IPS-18a (cell line): Measurements from ENCODE around the gene CARD11.

Experiments used
- H3K27ac ChIP-seq: one replicate; pipeline ENCODE4 v1.5.1; 2013; ENCODE audit warnings: low read length
- H3K27me3 ChIP-seq: one replicate; pipeline ENCODE4 v1.6.1; 2013; ENCODE audit warnings: mild to moderate bottlenecking, low read length; ENCODE audit not compliant: control insufficient read depth, insufficient read depth
- H3K36me3 ChIP-seq: one replicate; pipeline ENCODE4 v1.6.1; 2013; ENCODE audit warnings: low read depth, low read length; ENCODE audit not compliant: control insufficient read depth
- H3K4me1 ChIP-seq: one replicate; pipeline ENCODE4 v1.6.1; 2013; ENCODE audit warnings: low read depth, low read length; ENCODE audit not compliant: control insufficient read depth
- H3K4me3 ChIP-seq: one replicate; pipeline ENCODE4 v1.5.1; 2013; ENCODE audit warnings: low read length
- H3K9ac ChIP-seq: one replicate; pipeline ENCODE4 v1.6.1; 2013; ENCODE audit warnings: mild to moderate bottlenecking, low read length, moderate library complexity
- H3K9me3 ChIP-seq: one replicate; pipeline ENCODE4 v1.6.1; 2013; ENCODE audit warnings: low read depth, low read length; ENCODE audit not compliant: control insufficient read depth

Gene CARD11

DNA sequence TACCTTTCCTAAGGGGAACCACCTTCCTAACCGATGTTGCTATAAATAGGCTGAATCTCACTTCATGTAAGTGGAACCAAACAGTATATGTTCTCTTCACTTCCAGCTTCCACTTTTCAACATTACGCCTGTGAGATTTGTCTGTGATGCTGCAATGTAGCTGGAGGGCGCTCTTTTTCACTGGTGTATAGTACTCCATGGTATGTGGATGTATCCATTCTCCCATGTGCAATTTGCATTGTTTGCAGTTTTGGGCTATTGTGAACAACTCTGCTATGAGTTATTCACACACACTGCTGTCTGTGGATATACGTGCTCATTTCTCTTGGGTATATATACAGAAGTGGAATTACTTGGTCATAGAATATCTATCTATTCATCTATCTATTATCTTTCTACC, 123.6 kb downstream of the CARD11 start:
- Histone ChIP-seq H3K27ac (no peak overlapping the region), H3K4me3 (no peak overlapping the region), H3K9me3 (no peaks in the 10 kb centered on the region), H3K36me3 (no peaks in the 10 kb centered on the region), H3K27me3 (no peaks in the 10 kb centered on the region), H3K9ac (no peak overlapping the region), H3K4me1 (no peaks in the 10 kb centered on the region)

DNA sequence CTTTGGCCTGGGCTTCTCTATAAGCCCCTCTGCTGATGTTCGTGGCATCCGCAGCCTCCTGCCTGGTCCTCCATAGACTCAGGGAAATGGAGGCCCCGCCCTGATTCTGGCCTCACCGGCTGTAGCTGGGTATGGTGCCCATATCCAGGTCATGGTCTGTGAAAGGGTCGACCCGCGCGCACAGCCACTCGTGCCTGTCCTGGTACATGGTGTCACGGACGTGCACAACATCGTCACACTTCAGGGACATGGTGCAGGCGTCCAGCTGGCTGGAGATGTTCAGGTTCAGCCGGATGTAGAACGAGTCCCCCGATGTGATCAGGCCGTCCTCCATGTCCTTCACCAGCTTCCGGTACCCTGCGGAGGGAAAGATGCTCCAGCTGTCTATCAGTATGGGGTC, 124.4 kb downstream of the CARD11 start:
- Histone ChIP-seq H3K36me3 (no peaks in the 10 kb centered on the region), H3K9ac (no peak overlapping the region), H3K9me3 (no peaks in the 10 kb centered on the region), H3K4me1 (no peaks in the 10 kb centered on the region), H3K27me3 (no peaks in the 10 kb centered on the region), H3K27ac (no peak overlapping the region), H3K4me3 (no peak overlapping the region)

DNA sequence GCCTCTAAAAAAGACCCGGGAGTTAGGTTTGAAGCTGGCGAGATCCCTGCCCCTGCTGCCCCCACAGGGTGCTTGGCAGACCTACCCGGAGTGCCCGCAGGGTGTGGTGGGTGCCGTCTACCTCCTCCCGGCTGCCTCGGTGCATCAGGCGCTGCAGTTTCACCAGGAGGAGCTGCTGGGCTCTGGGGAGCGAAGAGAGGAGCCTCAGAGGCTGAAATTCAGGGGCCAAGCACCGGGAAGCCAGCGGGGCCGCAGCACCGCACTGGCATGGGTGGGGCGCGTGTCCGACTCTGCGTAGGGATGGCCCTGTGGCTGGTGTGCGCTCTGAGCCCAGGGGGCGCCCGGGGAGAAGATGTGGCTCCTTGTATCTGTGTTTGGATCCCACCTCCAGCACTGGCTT, 125.3 kb downstream of the CARD11 start:
- H3K9ac ChIP-seq, result no peak overlapping the region
- H3K36me3 ChIP-seq, result no peaks in the 10 kb centered on the region
- H3K4me1 ChIP-seq, result no peaks in the 10 kb centered on the region
- H3K27ac ChIP-seq, result no peak overlapping the region
- no peak overlapping the region for H3K4me3 ChIP-seq
- no peaks in the 10 kb centered on the region for H3K9me3 ChIP-seq
- H3K27me3 ChIP-seq, result no peaks in the 10 kb centered on the region

DNA sequence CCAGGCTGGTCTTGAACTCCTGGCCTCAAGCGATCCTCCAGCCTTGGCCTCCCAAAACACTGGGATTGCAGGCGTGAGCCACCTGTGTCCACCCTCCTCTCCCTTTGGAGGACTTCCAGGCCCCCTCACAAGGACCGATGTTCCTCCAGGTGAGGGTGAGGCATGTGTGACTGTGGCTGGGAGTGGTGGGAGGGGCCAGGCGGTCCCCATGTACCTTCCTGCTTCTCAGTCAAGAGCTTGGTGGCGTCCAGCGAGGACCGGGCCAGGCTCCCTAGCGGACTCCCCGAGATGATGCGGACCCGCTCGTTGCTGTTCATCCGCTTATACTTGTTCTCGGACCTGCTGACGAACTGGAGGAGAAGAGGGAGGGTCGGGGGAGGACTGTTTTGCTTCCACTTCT, 128.6 kb downstream of the CARD11 start:
- Histone ChIP-seq H3K4me3 (no peak overlapping the region), H3K9ac (no peak overlapping the region), H3K9me3 (no peaks in the 10 kb centered on the region), H3K27me3 (no peaks in the 10 kb centered on the region), H3K4me1 (no peaks in the 10 kb centered on the region), H3K36me3 (no peaks in the 10 kb centered on the region), H3K27ac (no peak overlapping the region)

DNA sequence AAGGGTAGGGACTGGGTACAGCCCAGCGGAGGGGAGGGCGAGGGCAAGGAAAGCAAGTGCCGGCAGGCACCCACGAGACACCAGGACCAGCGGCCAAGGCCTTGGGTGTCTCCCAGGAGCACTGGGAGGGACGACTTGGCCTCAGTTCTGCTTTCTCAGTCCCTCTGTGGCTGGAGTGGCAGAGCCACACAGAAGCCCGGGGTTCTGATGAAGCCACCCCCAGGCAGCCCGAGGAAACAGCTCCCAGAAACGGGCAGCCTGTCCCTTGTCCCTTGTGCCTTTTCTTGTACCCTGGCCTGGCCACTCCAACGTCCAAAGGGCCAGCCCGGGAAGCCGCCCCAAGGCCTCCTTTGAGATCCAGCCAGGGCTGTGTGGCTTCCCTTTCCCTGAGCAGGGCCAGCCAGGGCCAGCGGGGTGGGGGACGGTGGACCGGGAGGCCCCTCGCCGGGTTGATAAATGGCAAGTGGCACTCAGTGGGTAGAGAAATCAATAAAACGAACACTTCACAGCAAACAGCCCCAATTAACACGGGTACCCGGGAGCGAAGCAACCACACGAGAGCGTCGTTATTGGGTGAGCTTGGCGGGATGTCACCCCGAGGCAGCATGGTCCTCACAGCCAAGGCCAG, 129.8 kb downstream of the CARD11 start:
- Histone ChIP-seq H3K9ac (no peak overlapping the region), H3K27me3 (no peaks in the 10 kb centered on the region), H3K4me3 (no peak overlapping the region), H3K36me3 (no peaks in the 10 kb centered on the region), H3K27ac (no peak overlapping the region), H3K4me1 (no peaks in the 10 kb centered on the region), H3K9me3 (no peaks in the 10 kb centered on the region)

DNA sequence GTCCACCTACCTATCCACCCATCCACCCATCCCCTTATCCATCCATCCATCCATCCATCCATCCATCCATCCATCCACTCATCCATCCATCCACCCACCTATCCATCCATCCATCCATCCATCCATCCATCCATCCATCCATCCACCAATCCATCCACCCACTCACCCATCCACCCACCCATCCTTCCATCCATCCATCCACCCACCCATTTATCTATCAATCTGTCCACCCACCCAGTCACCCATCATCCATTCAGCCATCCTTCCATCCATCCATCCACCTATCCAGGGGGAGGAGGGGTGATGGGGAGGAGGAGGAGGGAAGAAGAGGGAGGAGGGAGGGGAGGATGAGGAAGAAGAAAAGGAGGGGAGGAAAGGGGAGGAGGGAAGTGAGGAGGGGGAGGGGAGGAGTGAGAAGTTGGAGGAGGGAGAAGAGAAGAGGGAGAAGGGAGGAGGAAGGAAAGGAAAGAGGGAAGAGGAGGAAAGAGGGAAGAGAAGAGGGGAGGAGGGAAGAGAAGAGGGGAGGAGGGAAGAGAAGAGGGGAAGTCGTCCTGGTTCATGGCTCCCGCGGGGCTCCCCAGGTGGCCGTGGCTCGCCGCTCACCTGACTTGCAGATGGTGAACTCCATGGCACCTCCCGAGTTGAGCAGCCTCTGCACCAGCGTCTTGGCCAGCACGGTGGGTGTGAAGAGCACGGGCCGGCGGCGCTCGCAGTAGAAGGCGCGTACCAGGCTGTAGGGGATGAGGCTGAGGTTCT, 130.8 kb downstream of the CARD11 start:
- Histone ChIP-seq H3K27me3 (no peaks in the 10 kb centered on the region), H3K9ac (no peak overlapping the region), H3K4me3 (no peak overlapping the region), H3K9me3 (no peaks in the 10 kb centered on the region), H3K4me1 (no peaks in the 10 kb centered on the region), H3K27ac (no peak overlapping the region), H3K36me3 (no peaks in the 10 kb centered on the region)

DNA sequence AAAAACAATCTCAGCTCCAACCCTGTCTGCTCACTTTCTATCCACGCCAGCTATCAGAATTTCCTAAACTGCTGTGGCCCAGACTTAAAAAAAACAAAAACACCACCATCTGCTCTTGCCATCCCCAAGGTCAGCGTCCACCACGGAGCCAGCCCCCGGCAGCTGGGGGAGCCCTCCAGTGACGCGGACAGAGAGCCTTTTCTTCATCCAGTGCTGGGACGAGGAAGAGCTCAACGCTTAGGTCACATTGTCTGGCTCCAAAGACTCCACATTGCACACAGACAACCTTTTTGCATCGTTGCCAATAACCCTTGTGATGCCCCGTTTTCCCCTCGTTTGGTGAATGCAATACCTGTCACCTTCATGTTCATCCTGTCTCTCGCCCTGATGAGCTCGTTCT, 132.2 kb downstream of the CARD11 start:
- Histone ChIP-seq H3K27me3 (no peaks in the 10 kb centered on the region), H3K4me3 (no peak overlapping the region), H3K9me3 (no peaks in the 10 kb centered on the region), H3K27ac (no peak overlapping the region), H3K36me3 (no peaks in the 10 kb centered on the region), H3K4me1 (no peaks in the 10 kb centered on the region), H3K9ac (no peak overlapping the region)

DNA sequence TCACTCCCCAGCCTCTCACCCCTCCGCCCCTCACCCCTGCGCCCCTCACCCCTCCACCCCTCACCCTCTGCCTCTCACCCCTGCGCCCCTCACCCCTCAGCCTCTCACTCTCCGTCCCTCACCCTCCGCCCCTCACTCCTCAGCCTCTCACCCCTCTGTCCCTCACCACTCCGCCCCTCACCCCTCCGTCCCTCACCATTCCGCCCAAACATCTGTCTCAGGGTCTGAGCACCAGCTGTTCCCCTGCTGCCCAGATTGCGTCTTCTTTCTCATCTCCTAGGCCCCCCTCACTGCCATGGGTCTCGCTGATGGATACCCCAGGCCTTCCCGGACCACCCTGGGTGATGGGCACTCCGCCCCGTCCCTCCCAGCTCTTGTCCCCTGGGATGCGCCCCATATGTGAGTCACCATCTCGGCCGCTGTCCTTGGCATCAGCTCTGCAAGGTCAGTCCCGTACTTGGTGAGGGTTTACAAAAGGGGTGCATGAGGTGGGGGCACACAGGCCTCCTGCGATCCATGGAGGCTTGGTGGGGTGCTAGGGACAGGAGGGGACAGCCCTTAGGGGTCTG, 134.1 kb downstream of the CARD11 start:
- Histone ChIP-seq H3K27ac (no peak overlapping the region), H3K9me3 (no peaks in the 10 kb centered on the region), H3K4me1 (no peaks in the 10 kb centered on the region), H3K27me3 (no peaks in the 10 kb centered on the region), H3K36me3 (no peaks in the 10 kb centered on the region), H3K4me3 (no peak overlapping the region), H3K9ac (no peak overlapping the region)

DNA sequence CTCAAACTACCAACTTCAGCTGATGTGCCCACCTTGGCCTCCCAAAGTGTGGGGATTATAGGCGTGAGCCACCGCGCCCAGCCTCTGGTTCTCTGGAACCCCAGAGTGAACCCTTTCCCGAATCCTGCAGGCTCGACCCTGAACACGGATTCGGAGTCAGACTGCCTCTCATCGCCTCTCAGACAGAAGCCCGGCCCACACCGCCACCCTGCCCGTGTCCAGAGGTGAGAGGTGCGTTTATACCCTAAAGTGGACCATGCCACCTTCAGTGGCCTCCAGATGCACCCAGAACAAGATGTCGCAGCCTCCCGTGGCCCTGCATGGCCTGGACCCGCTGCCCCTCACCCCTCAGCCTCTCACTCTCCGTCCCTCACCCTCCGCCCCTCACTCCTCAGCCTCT, 134.6 kb downstream of the CARD11 start:
- H3K36me3 ChIP-seq, result no peaks in the 10 kb centered on the region
- H3K27me3 ChIP-seq, result no peaks in the 10 kb centered on the region
- no peaks in the 10 kb centered on the region for H3K4me1 ChIP-seq
- H3K9me3 ChIP-seq, result no peaks in the 10 kb centered on the region
- no peak overlapping the region for H3K4me3 ChIP-seq
- H3K9ac ChIP-seq, result no peak overlapping the region
- no peak overlapping the region for H3K27ac ChIP-seq

DNA sequence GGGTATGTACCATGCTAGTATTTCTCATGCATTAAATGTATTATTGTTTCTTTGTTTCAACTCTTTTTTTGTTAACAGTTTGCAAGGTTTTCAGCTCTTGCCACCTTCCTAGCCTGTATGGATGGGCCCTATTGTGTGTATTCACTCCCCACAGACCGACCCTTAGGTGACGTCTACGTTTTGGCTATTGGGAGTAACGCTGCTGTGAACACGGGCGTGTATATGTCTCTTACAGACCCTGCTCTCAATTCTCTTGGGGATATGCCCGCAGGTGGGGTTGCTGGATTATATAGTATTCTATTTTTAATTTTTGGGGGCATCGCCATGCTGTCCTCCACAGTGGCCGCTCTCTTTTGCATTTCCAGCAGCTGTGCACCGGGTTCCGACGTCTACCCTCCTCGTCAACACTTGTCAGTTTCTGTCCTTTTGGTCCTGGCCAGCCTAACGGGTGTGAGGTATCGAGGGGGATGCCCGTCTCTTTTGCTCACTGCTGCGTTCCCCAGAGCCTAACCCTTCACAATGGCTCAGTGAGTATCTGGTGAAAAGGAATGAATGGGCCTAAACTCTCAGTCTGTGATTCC, 135.5 kb downstream of the CARD11 start:
- Histone ChIP-seq H3K9me3 (no peaks in the 10 kb centered on the region), H3K27me3 (no peaks in the 10 kb centered on the region), H3K9ac (no peak overlapping the region), H3K27ac (no peak overlapping the region), H3K36me3 (no peaks in the 10 kb centered on the region), H3K4me3 (no peak overlapping the region), H3K4me1 (no peaks in the 10 kb centered on the region)

DNA sequence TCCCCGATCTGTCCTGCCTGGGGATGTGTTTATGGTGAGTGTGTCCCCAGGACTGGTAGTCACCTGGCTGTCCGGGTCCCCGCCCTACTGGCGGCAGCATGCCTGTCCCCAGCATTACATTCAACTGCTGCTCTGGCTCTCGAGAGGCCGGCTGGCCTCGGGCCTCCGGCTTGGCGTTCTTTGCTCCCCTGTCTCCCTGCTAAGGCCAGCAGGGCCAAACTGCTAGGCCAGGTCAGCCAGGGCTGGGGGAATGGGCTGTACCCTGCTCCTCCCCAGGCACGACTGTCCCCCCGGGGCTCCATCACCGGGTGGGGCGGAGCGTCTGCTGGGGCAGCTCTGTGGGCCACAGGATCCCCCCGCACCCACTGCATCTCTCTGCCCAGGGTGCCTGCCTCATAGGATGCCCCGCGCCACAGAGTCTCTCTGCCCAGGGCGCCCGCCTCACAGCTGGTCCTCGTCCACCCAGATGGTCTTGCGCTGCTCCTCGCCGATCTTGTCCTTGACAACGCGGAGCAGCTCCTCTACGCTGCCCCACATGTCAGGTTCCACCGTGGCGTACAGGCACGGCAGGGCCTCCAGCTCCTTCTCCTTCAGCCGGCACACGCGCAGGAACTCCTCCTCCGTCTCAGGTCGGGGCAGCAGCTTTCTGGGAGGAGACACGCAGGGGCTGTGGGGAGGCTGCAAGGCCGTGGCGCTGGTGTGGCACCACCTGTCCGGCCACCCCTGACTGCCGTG, 137.3 kb downstream of the CARD11 start:
- no peaks in the 10 kb centered on the region for H3K9me3 ChIP-seq
- H3K4me1 ChIP-seq, result no peaks in the 10 kb centered on the region
- no peak overlapping the region for H3K4me3 ChIP-seq
- no peaks in the 10 kb centered on the region for H3K27me3 ChIP-seq
- H3K27ac ChIP-seq, result no peak overlapping the region
- H3K9ac ChIP-seq, result no peak overlapping the region
- no peaks in the 10 kb centered on the region for H3K36me3 ChIP-seq
